ENCODE data around the gene AEBP1. TPM values are rescaled to one million over a fixed set of nuclear protein-coding genes. Genes with fewer than 3 reads are reported as not detected.

AEBP1 gene
- total RNA-seq, 2 experiments from 2014 or later = 35.0 to 64.2 TPM

DNA sequence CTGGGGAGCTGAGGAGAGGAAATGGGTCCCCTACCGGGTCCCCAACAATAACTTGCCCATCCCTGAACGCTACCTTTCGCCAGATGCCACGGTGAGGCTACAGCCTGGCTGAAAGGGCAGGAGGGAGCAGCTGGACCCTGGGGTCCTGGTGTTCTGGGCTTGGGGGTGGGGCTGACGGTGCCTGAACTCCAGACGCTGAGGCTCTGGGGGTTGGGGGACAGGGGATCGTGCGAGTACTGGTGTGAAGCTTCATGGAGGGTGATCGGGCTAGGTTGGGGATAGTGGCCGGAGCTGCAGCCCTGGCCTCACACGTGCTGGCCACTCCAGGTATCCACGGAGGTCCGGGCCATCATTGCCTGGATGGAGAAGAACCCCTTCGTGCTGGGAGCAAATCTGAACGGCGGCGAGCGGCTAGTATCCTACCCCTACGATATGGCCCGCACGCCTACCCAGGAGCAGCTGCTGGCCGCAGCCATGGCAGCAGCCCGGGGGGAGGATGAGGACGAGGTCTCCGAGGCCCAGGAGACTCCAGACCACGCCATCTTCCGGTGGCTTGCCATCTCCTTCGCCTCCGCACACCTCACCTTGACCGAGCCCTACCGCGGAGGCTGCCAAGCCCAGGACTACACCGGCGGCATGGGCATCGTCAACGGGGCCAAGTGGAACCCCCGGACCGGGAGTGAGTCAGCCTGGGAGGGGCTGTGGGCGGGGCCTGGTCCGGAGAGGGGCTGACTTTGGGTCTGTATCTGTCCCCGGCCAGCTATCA is 8.3 kb downstream of the AEBP1 start:
- Histone ChIP-seq H4K20me1 (ENCODE audit: insufficient read depth, low read length) (no peaks in the 10 kb centered on the region), H3K4me3 (ENCODE audit: low read depth, low read length, poor library complexity, severe bottlenecking) (no peak overlapping the region), H3K27ac (ENCODE audit: low read depth, low read length, poor library complexity, severe bottlenecking) (no peak overlapping the region), H3K79me2 (ENCODE audit: insufficient read depth, low read depth, low read length) (no peaks in the 10 kb centered on the region), H3K4me2 (ENCODE audit: low read length) (no peak overlapping the region), H3K9me2 (ENCODE audit: insufficient read depth, low read length) (no peaks in the 10 kb centered on the region), H3K4me1 (ENCODE audit: insufficient read depth, low read length, poor library complexity, severe bottlenecking) (peaks cover 10% of the 10 kb centered on the region), H3K9me3 (ENCODE audit: low read length) (no peaks in the 10 kb centered on the region), H2AFZ (ENCODE audit: low read length) (no peak overlapping the region), H3K36me3 (ENCODE audit: insufficient read depth, low read length) (peaks cover 67% of the 10 kb centered on the region)
- no TSS peak for BruUV-seq (replicated peaks)
- TF ChIP-seq, protein P1, sequence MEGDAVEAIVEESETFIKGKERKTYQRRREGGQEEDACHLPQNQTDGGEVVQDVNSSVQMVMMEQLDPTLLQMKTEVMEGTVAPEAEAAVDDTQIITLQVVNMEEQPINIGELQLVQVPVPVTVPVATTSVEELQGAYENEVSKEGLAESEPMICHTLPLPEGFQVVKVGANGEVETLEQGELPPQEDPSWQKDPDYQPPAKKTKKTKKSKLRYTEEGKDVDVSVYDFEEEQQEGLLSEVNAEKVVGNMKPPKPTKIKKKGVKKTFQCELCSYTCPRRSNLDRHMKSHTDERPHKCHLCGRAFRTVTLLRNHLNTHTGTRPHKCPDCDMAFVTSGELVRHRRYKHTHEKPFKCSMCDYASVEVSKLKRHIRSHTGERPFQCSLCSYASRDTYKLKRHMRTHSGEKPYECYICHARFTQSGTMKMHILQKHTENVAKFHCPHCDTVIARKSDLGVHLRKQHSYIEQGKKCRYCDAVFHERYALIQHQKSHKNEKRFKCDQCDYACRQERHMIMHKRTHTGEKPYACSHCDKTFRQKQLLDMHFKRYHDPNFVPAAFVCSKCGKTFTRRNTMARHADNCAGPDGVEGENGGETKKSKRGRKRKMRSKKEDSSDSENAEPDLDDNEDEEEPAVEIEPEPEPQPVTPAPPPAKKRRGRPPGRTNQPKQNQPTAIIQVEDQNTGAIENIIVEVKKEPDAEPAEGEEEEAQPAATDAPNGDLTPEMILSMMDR (conservative IDR thresholded peaks at IDR 0.05; ENCODE audit: low read length) = no peak
- no peak for TF ChIP-seq EZH2phosphoT487 (IDR thresholded peaks at IDR 0.05; ENCODE audit: borderline replicate concordance, low read depth, low read length)
- POLR2A ChIA-PET = interaction anchor here (1.3 kb wide), 1 partner anchor 13 kb away, joined by 3 read pairs; no protein-coding TSS in a partner anchor
- CTCF ChIA-PET (ENCODE audit: unreplicated experiment) = no interaction called here
- no peak for DNase-seq (ENCODE audit: low spot score)
- intact Hi-C loops (cut with micrococcal nuclease; ENCODE audit: unreplicated experiment) = no loop called here

DNA sequence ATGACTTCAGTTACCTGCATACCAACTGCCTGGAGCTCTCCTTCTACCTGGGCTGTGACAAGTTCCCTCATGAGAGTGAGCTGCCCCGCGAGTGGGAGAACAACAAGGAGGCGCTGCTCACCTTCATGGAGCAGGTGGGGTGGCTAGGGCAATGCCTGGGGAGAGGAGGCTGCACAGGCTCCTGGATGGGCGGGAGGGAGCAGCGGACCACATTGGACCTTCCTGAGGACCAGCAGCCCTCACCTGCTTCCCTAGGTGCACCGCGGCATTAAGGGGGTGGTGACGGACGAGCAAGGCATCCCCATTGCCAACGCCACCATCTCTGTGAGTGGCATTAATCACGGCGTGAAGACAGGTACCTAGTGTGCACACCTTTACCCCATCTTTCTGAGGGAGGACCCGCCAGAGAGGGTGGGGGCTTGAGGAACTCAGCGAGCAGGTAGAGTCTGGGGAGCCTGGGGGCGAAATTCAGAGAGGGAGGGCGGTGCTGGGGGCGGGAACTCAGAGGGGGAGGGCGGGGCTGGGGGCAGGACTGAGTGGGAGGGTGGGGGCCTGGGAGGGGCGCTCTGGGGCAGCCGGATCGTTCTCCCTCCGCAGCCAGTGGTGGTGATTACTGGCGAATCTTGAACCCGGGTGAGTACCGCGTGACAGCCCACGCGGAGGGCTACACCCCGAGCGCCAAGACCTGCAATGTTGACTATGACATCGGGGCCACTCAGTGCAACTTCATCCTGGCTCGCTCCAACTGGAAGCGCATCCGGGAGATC is 9.0 kb downstream of the AEBP1 start:
- ChIA-PET POLR2A (interaction anchor here (0.5 kb wide), 1 partner anchor 38 kb away, joined by 4 read pairs; no protein-coding TSS in a partner anchor), CTCF (ENCODE audit: unreplicated experiment) (no interaction called here)
- H3K36me3 ChIP-seq (ENCODE audit: insufficient read depth, low read length) = peaks cover 74% of the 10 kb centered on the region
- H3K9me2 ChIP-seq (ENCODE audit: insufficient read depth, low read length) = no peaks in the 10 kb centered on the region
- peaks cover 10% of the 10 kb centered on the region for H3K4me1 ChIP-seq (ENCODE audit: insufficient read depth, low read length, poor library complexity, severe bottlenecking)
- H3K9me3 ChIP-seq (ENCODE audit: low read length) = no peaks in the 10 kb centered on the region
- no peak overlapping the region for H3K27ac ChIP-seq (ENCODE audit: low read depth, low read length, poor library complexity, severe bottlenecking)
- no peak for DNase-seq (ENCODE audit: low spot score)
- H2AFZ ChIP-seq (ENCODE audit: low read length) = no peak overlapping the region
- no peak overlapping the region for H3K4me3 ChIP-seq (ENCODE audit: low read depth, low read length, poor library complexity, severe bottlenecking)
- no TSS peak for BruUV-seq (replicated peaks)
- no peak for TF ChIP-seq EZH2phosphoT487 (IDR thresholded peaks at IDR 0.05; ENCODE audit: borderline replicate concordance, low read depth, low read length)
- TF ChIP-seq, protein P1 (conservative IDR thresholded peaks at IDR 0.05; ENCODE audit: low read length) = no peak
- H3K4me2 ChIP-seq (ENCODE audit: low read length) = no peak overlapping the region
- no peaks in the 10 kb centered on the region for H3K79me2 ChIP-seq (ENCODE audit: insufficient read depth, low read depth, low read length)
- no peaks in the 10 kb centered on the region for H4K20me1 ChIP-seq (ENCODE audit: insufficient read depth, low read length)
- intact Hi-C loops (cut with micrococcal nuclease; ENCODE audit: unreplicated experiment) = no loop called here

Data from OCI-LY7 (cell line).